Prostate gland (tissue), 2 donors: ENCODE results near the gene METAP2. TPM values are rescaled to one million over a fixed set of nuclear protein-coding genes. Genes with fewer than 3 reads are reported as not detected.

ENCODE experiments used
- DNase-seq: peaks from one replicate; pipeline ENCODE4 v3.0.0-alpha.2; 2019; ENCODE audit warnings: low spot score
- H3K27ac ChIP-seq, 2 donors: fragments of 200-600 bp; sonication (generic); 2 replicates each; pipeline ENCODE4 v1.5.1; 2017 to 2019
- H3K27me3 ChIP-seq: fragments of 200-600 bp; sonication (generic); replicated peaks from 2 replicates; pipeline ENCODE4 v1.5.1; 2019; ENCODE audit not compliant: insufficient read depth
- H3K36me3 ChIP-seq, 2 donors: fragments of 200-600 bp; sonication (generic); 1 replicate in 1 of 2; 2 replicates in 1 of 2; pipeline versions ENCODE4 v1.5.1 to v1.8.1; 2017 to 2019
- H3K4me1 ChIP-seq: fragments of 200-600 bp; sonication (generic); replicated peaks from 2 replicates; pipeline ENCODE4 v1.5.1; 2019
- H3K4me3 ChIP-seq, 2 donors: fragments of 200-600 bp; sonication (generic); 2 replicates each; pipeline ENCODE4 v1.5.1; 2017 to 2019
- H3K9me3 ChIP-seq: fragments of 200-600 bp; sonication (generic); 2 replicates; pipeline ENCODE4 v1.5.1; 2017
- POLR2A ChIP-seq: fragments of 450-650 bp; IDR thresholded peaks from one replicate; pipeline ENCODE4 v1.6.1; 2016; ENCODE audit warnings: antibody characterized with exemption, mild to moderate bottlenecking
- POLR2AphosphoS5 ChIP-seq: sonication (generic); formaldehyde crosslinking; IDR thresholded peaks from one replicate; pipeline ENCODE4 v1.6.1; 2017; ENCODE audit warnings: antibody characterized with exemption
- WGBS: methylation state at CpG from one replicate; pipeline ENCODE4 v1.1.5; 2018; 5-methylcytosine and 5-hydroxymethylcytosine counted together
- intact Hi-C: fragments of 100-400 bp; cut with DNase I; formaldehyde crosslinking; loops from one replicate; pipeline ENCODE4 v1.14.2; 2022
- total RNA-seq, 2 donors: library from RNA; depleted of rRNA; stranded (reverse); fragments of >200 nt; gene quantifications; one replicate each; pipeline ENCODE4 v1.1.0, GENCODE V29; 2016
- TF ChIP-seq, protein P1 (sequence below), 4 experiments: fragments of 200-600 bp in 2 of 4; fragments of 450-650 bp in 2 of 4; sonication (generic) in 2 of 4; IDR thresholded peaks; 1 replicate in 3 of 4; 2 replicates in 1 of 4; pipeline ENCODE4 v1.5.1; 2016 to 2019; ENCODE audit warnings: antibody characterized with exemption in 4 of 4, mild to moderate bottlenecking in 2 of 4, moderate library complexity in 2 of 4

Gene METAP2
- total RNA-seq, 2 donors from 2014 or later: 46.4 to 61.7 TPM

DNA sequence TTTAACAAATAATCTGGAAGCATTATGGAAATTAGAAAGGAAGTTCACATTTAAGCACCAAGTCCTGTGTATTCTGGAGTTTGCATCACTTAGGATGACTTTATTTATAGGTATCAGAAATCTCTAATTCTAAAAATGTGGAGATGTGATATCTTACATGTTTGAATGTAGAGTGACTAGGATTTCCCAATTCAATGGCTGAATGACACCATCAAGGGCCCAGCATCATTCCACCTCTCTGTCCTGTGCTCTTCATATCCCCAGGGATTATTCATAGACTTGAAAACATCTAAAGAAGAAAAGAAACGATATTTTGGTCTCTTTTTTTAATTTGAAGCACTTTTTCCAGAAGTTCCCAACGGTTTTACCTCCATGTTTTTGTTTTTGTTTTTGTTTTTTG is 15.2 kb upstream of the METAP2 start:
- DNase-seq: no peak
- Histone ChIP-seq H3K27me3 (no peaks in the 10 kb centered on the region), H3K9me3 (no peaks in the 10 kb centered on the region), H3K27ac (no peak overlapping the region), H3K4me3 (no peak overlapping the region), H3K4me1 (no peaks in the 10 kb centered on the region), H3K36me3 (no peaks in the 10 kb centered on the region)
- 56% methylated on average over 2 of the region's 2 CpGs for WGBS
- TF ChIP-seq, protein P1, sequence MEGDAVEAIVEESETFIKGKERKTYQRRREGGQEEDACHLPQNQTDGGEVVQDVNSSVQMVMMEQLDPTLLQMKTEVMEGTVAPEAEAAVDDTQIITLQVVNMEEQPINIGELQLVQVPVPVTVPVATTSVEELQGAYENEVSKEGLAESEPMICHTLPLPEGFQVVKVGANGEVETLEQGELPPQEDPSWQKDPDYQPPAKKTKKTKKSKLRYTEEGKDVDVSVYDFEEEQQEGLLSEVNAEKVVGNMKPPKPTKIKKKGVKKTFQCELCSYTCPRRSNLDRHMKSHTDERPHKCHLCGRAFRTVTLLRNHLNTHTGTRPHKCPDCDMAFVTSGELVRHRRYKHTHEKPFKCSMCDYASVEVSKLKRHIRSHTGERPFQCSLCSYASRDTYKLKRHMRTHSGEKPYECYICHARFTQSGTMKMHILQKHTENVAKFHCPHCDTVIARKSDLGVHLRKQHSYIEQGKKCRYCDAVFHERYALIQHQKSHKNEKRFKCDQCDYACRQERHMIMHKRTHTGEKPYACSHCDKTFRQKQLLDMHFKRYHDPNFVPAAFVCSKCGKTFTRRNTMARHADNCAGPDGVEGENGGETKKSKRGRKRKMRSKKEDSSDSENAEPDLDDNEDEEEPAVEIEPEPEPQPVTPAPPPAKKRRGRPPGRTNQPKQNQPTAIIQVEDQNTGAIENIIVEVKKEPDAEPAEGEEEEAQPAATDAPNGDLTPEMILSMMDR (IDR thresholded peaks at IDR 0.05): no peak
- no peak for TF ChIP-seq POLR2AphosphoS5
- no peak for TF ChIP-seq POLR2A
- intact Hi-C loops: no loop called here

DNA sequence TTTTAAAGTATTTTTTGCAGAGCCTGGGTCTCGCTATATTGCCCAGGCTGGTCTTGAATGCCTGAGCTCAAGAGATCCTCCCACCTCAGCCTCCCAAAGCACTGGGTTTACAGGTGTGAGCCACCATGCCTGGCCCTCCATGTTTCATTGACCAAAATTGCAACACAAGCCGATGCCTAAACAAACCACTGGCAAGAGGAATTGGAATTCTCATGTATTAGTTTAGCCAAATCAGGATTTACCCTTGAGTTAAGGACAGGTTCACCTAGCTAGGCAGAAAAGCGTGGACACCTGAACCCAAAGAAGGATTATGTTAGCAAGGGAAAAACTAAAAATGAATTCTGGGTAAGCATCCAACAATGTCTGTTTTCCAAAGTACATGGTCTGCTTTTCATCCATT is 14.6 kb upstream of the METAP2 start:
- H3K4me3 ChIP-seq: no peak overlapping the region
- no peaks in the 10 kb centered on the region for H3K4me1 ChIP-seq
- H3K27ac ChIP-seq: no peak overlapping the region
- DNase-seq: no peak
- 97% methylated on average over 3 of the region's 3 CpGs for WGBS
- no peak for TF ChIP-seq POLR2AphosphoS5
- TF ChIP-seq, protein P1 (IDR thresholded peaks at IDR 0.05): no peak
- intact Hi-C loops: no loop called here
- H3K9me3 ChIP-seq: no peaks in the 10 kb centered on the region
- no peaks in the 10 kb centered on the region for H3K27me3 ChIP-seq
- H3K36me3 ChIP-seq: no peaks in the 10 kb centered on the region

DNA sequence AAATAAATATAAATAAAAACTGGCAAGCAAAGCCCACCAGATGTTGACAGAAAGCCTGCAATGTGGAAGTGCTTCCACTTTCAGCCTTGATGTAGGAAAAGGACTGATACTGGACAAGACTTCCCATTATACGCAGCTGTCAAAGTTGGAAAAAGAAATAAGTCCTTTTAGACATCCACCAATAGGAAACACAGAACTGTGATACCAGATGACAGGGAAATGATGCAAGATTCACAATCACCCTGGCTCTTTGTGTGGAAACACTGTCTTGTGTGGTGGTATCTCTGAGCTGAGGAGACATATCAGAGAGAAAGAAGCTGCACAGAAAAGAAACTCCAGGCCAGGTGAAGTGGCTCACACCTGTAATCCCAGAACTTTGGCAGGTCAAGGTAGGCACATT is 13.8 kb upstream of the METAP2 start:
- Histone ChIP-seq H3K9me3 (no peaks in the 10 kb centered on the region), H3K36me3 (no peaks in the 10 kb centered on the region), H3K27me3 (no peaks in the 10 kb centered on the region), H3K27ac (no peak overlapping the region), H3K4me3 (no peak overlapping the region), H3K4me1 (no peaks in the 10 kb centered on the region)
- DNase-seq: no peak
- WGBS: 100% methylated on average over 1 of the region's 1 CpG
- intact Hi-C loops: no loop called here
- no peak for TF ChIP-seq POLR2A
- TF ChIP-seq, protein P1 (IDR thresholded peaks at IDR 0.05): no peak
- TF ChIP-seq POLR2AphosphoS5: no peak

DNA sequence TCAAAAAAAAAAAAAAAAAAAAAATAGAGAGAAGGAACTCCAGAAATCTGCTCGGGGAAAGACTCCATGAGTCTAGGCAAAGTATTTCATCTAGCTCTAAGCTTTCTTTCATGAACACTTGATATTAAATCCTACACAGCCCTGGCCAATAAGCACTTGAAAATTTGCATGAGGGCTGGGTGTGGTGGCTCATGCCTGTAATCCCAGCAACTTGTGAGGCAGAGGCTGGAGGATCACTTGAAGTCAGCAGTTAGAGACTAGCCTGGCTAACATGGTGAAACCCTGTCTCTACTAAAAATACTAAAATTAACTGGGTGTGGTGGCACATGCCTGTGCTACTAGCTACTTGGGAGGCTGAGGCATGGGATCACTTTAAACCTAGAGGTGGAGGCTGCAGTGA is 13.1 kb upstream of the METAP2 start:
- Histone ChIP-seq H3K9me3 (no peaks in the 10 kb centered on the region), H3K36me3 (no peaks in the 10 kb centered on the region), H3K27ac (no peak overlapping the region), H3K4me1 (no peaks in the 10 kb centered on the region), H3K4me3 (no peak overlapping the region), H3K27me3 (no peaks in the 10 kb centered on the region)
- DNase-seq: no peak
- 80% methylated on average over 1 of the region's 1 CpG for WGBS
- intact Hi-C loops: no loop called here
- TF ChIP-seq, protein P1 (IDR thresholded peaks at IDR 0.05): no peak
- no peak for TF ChIP-seq POLR2AphosphoS5
- TF ChIP-seq POLR2A: no peak

DNA sequence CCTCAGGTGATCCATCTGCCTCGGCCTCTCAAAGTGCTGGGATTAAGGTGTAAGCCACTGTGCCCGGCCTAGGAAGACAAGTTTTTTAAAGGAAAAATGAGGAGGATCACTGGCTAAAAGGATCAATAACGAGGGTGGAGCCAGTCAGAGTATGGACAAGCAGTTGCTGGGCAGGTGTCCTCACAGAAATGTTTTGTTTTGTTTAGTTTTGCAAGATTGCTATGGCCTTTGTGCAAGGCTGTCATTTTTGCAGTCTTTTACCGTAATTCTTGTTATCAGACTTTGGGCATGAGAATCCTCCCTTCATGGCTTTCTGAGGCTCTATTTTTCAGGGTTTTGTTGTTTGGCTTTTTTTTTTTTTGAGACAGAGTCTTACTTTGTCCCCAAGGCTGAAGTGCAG is 11.9 kb upstream of the METAP2 start:
- Histone ChIP-seq H3K36me3 (no peaks in the 10 kb centered on the region), H3K9me3 (no peaks in the 10 kb centered on the region), H3K4me1 (no peaks in the 10 kb centered on the region), H3K27ac (no peak overlapping the region), H3K4me3 (no peak overlapping the region), H3K27me3 (no peaks in the 10 kb centered on the region)
- intact Hi-C loops: no loop called here
- 84% methylated on average over 4 of the region's 4 CpGs for WGBS
- TF ChIP-seq, protein P1 (IDR thresholded peaks at IDR 0.05): no peak
- TF ChIP-seq POLR2A (no peak), POLR2AphosphoS5 (no peak)
- DNase-seq: no peak
